Islet precursor cell (in vitro differentiated cells): ENCODE data around the gene CAMK4.
"Not testable (repeated sequence)": the region's sequence is repeated elsewhere in the genome, so short reads cannot be mapped to it uniquely, and the experiment has no call there.

ENCODE experiments used
- DNase-seq: peaks from one replicate; pipeline ENCODE4 v3.0.0-alpha.2; 2018

CAMK4 gene

DNA sequence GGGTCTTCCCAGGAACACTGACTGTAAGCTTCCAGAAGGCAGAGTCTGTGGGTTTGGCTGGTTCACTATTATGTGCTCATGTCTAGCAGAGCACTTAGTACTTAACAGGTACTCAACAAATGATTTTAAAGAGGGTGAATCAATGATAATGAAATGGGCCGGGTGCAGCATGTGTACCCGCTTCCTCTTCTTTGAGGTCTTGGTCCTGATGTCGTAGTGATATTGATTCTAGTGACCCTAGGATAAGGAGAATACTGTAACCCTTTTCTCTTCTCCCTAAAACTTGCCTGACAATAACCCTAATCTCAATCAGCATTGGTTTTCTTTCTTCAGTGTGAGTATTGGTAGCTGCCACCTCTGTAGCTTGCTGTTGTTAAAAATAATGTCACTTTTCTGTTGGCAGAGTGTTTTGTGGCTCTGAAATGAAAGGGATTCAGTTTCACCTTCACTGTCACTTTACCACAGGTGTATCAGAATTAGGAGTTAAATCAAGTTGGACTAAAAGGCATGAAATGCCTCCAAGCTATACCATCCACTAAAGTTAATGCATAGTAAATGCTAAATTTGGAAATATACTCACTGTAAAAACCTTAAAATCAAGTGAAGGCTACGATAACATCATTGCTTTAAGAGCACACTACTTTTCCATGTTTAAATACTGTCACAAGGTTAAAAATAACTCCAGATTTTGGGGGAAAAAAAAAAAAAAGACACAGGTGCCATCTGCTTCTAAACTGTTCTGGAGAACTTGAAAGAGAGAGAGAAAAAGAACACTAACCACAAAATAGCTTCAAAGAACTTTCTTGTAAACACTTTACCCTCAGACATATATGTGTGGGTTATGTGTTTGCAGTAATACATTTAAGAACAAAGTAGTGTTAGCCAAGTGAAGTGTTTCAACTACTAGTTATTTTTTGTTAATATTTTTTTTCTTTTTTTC lies 6.0 kb downstream of the CAMK4 start:
- no peak for DNase-seq

GRCh38 chr5:111231119-111231518 lies 6.9 kb downstream of the CAMK4 start:
- no peak for DNase-seq

DNA sequence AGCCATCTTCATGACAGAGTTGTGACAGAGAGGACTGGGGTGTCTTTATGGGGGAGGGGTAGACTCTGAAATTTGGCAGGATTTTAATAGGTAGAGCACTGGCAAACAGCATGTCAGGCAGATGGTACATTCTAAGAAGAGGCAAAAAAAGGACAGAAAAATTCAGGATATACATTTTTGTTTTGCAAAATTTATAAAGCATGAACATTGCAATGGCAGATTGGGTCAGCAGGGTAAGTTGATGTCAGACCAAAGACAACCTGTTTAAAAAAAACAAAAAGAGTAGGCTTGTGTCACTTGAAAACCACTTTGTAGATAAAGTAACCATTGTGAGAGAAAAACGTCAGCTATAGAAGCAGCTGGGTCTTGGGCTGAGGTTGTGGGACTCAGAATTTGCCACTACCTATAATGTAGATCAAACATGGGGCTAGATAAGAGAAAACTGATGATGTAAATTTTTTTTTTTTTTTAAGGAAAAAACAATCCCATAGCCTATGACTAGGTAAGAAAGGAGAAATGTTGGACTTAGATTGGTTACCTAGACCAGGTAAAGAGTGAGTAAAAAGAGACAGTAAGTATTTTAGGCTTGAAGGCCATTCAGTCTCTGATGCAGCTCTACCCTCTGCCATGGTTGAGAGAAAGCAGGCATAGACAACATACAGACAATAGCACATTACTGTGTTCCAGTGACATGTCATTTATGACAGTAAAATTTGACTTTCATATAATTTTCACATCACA lies 8.3 kb downstream of the CAMK4 start:
- DNase-seq: no peak

GRCh38 chr5:111233052-111233374 lies 8.8 kb downstream of the CAMK4 start:
- DNase-seq: no peak

GRCh38 chr5:111234125-111234524 lies 9.9 kb downstream of the CAMK4 start:
- no peak for DNase-seq

DNA sequence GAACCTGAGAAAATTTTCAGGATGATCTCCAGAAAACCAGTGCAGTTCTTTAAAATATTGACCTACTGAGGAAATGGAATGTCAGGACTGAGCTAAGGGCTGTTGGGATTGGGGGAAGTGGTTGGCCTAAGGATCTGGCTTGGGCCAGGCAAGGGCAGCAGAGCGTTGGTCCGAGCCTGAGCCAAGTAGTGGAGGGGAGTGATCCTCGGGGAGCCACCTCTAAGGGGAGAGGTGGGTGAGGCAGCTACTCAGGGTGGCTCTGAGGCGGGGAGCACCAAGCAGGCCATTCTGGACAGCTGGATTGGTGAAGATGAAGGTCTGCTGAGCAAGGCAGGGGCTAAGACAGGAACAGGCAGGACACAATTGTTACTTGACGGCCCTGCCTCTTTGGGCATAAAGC lies 11.5 kb downstream of the CAMK4 start:
- no peak for DNase-seq

GRCh38 chr5:111236348-111236747 lies 12.2 kb downstream of the CAMK4 start:
- no peak for DNase-seq

DNA sequence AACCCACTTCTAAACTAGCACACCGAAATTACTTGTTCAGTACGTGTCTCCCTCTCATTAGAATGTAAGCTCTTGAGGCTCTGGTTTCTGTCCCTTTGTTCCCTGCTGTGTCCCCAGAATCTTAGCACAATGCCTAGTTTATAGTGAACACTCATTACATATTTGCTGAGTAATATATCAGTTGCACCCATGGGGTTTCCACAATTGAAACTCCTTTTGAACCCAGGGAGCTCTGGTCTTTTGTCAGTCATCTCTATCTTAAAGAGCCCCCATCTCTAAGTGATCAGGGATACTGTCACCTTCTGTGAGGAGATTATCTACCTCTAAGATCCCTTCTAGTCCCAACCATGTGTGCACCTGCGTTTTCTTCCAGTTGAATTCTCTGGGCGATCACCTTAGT lies 12.8 kb downstream of the CAMK4 start:
- no peak for DNase-seq

GRCh38 chr5:111237470-111237869 lies 13.3 kb downstream of the CAMK4 start:
- no peak for DNase-seq

- DNase-seq: no peak
Observed at GRCh38 chr5:111238431-111239225, 14.4 kb downstream of the CAMK4 start.

DNA sequence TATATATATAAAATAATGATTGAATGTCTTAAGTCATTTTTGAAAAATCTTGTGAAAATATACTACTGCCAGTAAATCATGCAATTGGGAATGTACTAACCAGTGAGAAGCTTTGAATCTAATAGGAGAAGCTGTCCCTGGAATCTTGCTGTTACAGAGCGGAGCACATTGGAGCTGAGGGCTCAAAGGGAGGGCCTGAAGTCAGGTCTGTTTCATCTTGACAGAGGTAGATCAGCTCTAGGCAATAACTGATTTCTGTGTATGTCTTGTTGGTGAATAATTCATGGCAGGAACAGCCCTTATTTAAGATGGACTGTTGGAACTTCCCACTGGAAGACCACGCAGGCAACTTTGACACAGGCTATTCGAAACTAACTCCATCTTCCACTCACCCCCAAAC lies 17.5 kb downstream of the CAMK4 start:
- DNase-seq: no peak

- DNase-seq: no peak
Observed at GRCh38 chr5:111242606-111243005, 18.4 kb downstream of the CAMK4 start.

- DNase-seq: no peak
Observed at GRCh38 chr5:111243318-111243717, 19.1 kb downstream of the CAMK4 start.

DNA sequence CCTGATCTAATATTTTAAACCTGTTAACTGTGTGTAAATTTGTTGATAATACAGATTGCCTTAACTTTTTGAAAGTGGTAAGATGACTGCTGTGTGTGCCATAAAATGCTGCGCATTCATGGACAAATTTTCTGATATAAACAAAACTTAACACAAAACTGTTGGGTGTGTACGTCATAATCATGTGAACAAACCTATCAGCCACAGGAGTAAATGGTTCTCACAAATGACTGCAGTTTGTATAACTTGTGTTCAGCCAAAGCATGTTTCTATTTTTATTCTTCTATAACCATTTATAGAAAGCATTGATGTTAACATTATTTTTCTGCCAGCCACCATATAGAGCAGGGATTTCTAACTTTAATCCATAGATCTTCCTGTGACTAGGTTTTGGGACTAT lies 21.5 kb downstream of the CAMK4 start:
- no peak for DNase-seq

- DNase-seq: no peak
Observed at GRCh38 chr5:111246459-111246858, 22.3 kb downstream of the CAMK4 start.

GRCh38 chr5:111248571-111248970 lies 24.4 kb downstream of the CAMK4 start:
- DNase-seq: no peak

DNA sequence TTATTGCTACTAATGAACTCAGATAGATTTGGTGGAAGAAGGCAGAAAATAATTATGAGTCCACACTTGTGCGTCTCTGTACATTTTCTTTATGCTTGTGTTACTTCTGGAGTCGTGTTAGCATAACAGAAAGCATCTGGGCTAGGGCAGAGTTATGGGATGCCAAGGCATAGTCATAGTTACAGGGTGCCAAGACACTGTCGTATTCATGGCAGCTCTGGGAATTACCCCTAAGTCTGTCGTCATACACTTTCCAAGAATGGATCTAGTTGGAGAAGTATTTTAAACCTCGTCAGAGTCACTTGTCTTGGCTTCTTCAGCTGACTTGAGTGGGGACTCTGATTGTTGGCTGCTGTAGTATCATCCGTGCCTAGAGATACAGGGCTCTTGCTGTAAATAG lies 27.7 kb downstream of the CAMK4 start:
- DNase-seq: no peak

- DNase-seq: no peak
Observed at GRCh38 chr5:111252799-111253545, 28.8 kb downstream of the CAMK4 start.

- DNase-seq: no peak
Observed at GRCh38 chr5:111254613-111255012, 30.4 kb downstream of the CAMK4 start.

- no peak for DNase-seq
Observed at GRCh38 chr5:111255169-111255568, 31.0 kb downstream of the CAMK4 start.

GRCh38 chr5:111256128-111256527 lies 31.9 kb downstream of the CAMK4 start:
- DNase-seq: no peak

GRCh38 chr5:111257610-111258009 lies 33.4 kb downstream of the CAMK4 start:
- DNase-seq: not testable (repeated sequence)

GRCh38 chr5:111259636-111260035 lies 35.5 kb downstream of the CAMK4 start:
- DNase-seq: no peak
